ENCODE results near the gene DAAM1.

- TF ChIP-seq BHLHE40 (IDR thresholded peaks at IDR 0.05; ENCODE audit: borderline replicate concordance) (no peak), ELF4 (IDR thresholded peaks at IDR 0.05) (no peak), SUZ12 (IDR thresholded peaks at IDR 0.05) (no peak), ZNF384 (IDR thresholded peaks at IDR 0.05) (no peak), CTBP1 (IDR thresholded peaks at IDR 0.05; ENCODE audit: borderline replicate concordance) (no peak), SP1 (IDR thresholded peaks at IDR 0.05) (no peak), FOXM1 (IDR thresholded peaks at IDR 0.05; ENCODE audit: borderline replicate concordance) (no peak), FOXA1 (IDR thresholded peaks at IDR 0.05) (no peak), HDGF (IDR thresholded peaks at IDR 0.05; ENCODE audit: borderline replicate concordance) (no peak), TARDBP (IDR thresholded peaks at IDR 0.05) (no peak), FOXK2 (IDR thresholded peaks at IDR 0.05) (no peak), ARNT (IDR thresholded peaks at IDR 0.05) (no peak), NFRKB (IDR thresholded peaks at IDR 0.05) (no peak)
These were observed 11.2 kb upstream of the DAAM1 start for GRCh38 chr14:59177262-59177661.

All from HEK293T (cell line).